Keratinocyte (primary cell): Measurements from ENCODE around the gene CDK15.

ENCODE experiments used
- EZH2 ChIP-seq: IDR thresholded peaks from one replicate; pipeline ENCODE4 v1.6.1; 2012; ENCODE audit warnings: inconsistent platforms, mild to moderate bottlenecking, low read length, moderate library complexity
- TF ChIP-seq, protein P1 (sequence below), 3 experiments: IDR thresholded peaks in 1 of 3; conservative IDR thresholded peaks in 1 of 3; optimal IDR thresholded peaks in 1 of 3; 2 replicates in 2 of 3; 3 replicates in 1 of 3; pipeline versions ENCODE3 to v1.5.1; 2011; ENCODE audit warnings: low read length in 3 of 3, mild to moderate bottlenecking in 3 of 3, moderate library complexity in 2 of 3, control low read depth in 1 of 3, inconsistent platforms in 1 of 3; ENCODE audit not compliant: insufficient read depth in 2 of 3; ENCODE audit errors: extremely low read depth in 1 of 3

DNA sequence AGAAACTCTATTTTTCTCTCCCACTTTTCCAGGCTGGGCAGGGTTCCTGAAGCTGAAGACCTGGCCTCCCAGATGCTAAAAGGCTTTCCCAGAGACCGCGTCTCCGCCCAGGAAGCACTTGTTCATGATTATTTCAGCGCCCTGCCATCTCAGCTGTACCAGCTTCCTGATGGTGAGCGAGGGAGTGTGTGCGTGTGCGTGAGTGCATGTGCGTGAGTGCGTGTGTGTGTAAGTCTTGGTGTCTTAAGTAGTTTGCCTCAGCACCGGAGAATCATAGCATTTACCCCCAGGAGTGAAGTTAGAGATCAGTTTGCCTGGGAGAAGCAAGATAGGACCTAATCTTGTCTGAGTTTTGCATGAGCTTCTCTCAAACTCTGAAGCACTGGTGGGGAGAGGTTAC, 73.7 kb downstream of the CDK15 start:
- TF ChIP-seq, protein P1, sequence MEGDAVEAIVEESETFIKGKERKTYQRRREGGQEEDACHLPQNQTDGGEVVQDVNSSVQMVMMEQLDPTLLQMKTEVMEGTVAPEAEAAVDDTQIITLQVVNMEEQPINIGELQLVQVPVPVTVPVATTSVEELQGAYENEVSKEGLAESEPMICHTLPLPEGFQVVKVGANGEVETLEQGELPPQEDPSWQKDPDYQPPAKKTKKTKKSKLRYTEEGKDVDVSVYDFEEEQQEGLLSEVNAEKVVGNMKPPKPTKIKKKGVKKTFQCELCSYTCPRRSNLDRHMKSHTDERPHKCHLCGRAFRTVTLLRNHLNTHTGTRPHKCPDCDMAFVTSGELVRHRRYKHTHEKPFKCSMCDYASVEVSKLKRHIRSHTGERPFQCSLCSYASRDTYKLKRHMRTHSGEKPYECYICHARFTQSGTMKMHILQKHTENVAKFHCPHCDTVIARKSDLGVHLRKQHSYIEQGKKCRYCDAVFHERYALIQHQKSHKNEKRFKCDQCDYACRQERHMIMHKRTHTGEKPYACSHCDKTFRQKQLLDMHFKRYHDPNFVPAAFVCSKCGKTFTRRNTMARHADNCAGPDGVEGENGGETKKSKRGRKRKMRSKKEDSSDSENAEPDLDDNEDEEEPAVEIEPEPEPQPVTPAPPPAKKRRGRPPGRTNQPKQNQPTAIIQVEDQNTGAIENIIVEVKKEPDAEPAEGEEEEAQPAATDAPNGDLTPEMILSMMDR (optimal IDR thresholded peaks at IDR 0.05 in 1 of 3, IDR thresholded peaks at IDR 0.05 in 1 of 3, conservative IDR thresholded peaks at IDR 0.05 in 1 of 3; ENCODE audit: extremely low read depth in 1 of 3, insufficient read depth in 2 of 3, low read length in 3 of 3) = no peak
- no peak for TF ChIP-seq EZH2
